Loucy (cell line): Measurements from ENCODE around the gene WWTR1.
A peak's percentile ranks its signal among the peaks of the same experiment; 100 is the strongest.

Experiments used
- H2AFZ ChIP-seq: fragments of 200-600 bp; sonication (generic); 2 replicates; pipeline ENCODE4 v1.6.0; 2016; ENCODE audit warnings: antibody characterized with exemption, mild to moderate bottlenecking, low read length, moderate library complexity
- H3F3A ChIP-seq: fragments of 200-600 bp; 2 replicates; pipeline ENCODE4 v1.6.0; 2016; ENCODE audit warnings: antibody characterized with exemption, low read depth, mild to moderate bottlenecking
- H3K27me3 ChIP-seq: fragments of 200-600 bp; sonication (generic); 2 replicates; pipeline ENCODE4 v1.6.1; 2014; ENCODE audit warnings: low read length, mild to moderate bottlenecking; ENCODE audit not compliant: insufficient read depth, poor library complexity, severe bottlenecking
- H3K36me3 ChIP-seq: fragments of 200-600 bp; sonication (generic); 2 replicates; pipeline ENCODE4 v1.6.1; 2016; ENCODE audit warnings: low read length; ENCODE audit not compliant: insufficient read depth
- H3K4me1 ChIP-seq: fragments of 200-600 bp; sonication (generic); 2 replicates; pipeline ENCODE4 v1.5.1; 2014; ENCODE audit warnings: low read length, mild to moderate bottlenecking; ENCODE audit not compliant: insufficient read depth, poor library complexity, severe bottlenecking
- H3K4me2 ChIP-seq: fragments of 200-600 bp; sonication (generic); 2 replicates; pipeline ENCODE4 v1.6.0; 2014; ENCODE audit warnings: antibody characterized with exemption, low read length, low read depth, mild to moderate bottlenecking; ENCODE audit not compliant: poor library complexity, severe bottlenecking
- H3K4me3 ChIP-seq: fragments of 200-600 bp; sonication (generic); 2 replicates; pipeline ENCODE4 v1.5.1; 2014; ENCODE audit warnings: low read length, mild to moderate bottlenecking, mixed read lengths; ENCODE audit not compliant: poor library complexity, severe bottlenecking
- H3K79me2 ChIP-seq: fragments of 200-600 bp; sonication (generic); 2 replicates; pipeline ENCODE4 v1.6.1; 2014; ENCODE audit warnings: low read length; ENCODE audit not compliant: insufficient read depth
- H3K9ac ChIP-seq: fragments of 200-600 bp; sonication (generic); 2 replicates; pipeline ENCODE4 v1.6.0; 2014; ENCODE audit warnings: mild to moderate bottlenecking, low read depth, low read length, moderate library complexity; ENCODE audit not compliant: poor library complexity, severe bottlenecking
- H3K9me2 ChIP-seq: fragments of 200-600 bp; sonication (generic); replicated peaks from 2 replicates; pipeline ENCODE4 v1.6.1; 2016; ENCODE audit warnings: low read depth, low read length, mixed read lengths
- H3K9me3 ChIP-seq: fragments of 200-600 bp; sonication (generic); 2 replicates; pipeline ENCODE4 v1.6.1; 2014; ENCODE audit warnings: mild to moderate bottlenecking, antibody characterized with exemption, low read length, low read depth; ENCODE audit not compliant: insufficient read depth
- H4K20me1 ChIP-seq: fragments of 200-600 bp; sonication (generic); 2 replicates; pipeline ENCODE4 v1.6.0; 2014; ENCODE audit warnings: antibody characterized with exemption, low read length, mild to moderate bottlenecking; ENCODE audit not compliant: insufficient read depth, poor library complexity, severe bottlenecking
- CTCF ChIP-seq: fragments of 200-600 bp; sonication (generic); conservative IDR thresholded peaks from 2 replicates; pipeline ENCODE4 v1.5.1; 2014; ENCODE audit warnings: mild to moderate bottlenecking, antibody characterized with exemption, low read length
- EZH2phosphoT487 ChIP-seq: fragments of 200-600 bp; IDR thresholded peaks from 2 replicates; pipeline ENCODE4 v1.6.1; 2018; ENCODE audit warnings: antibody characterized with exemption, mild to moderate bottlenecking, moderate library complexity, borderline replicate concordance

The WWTR1 gene

GRCh38 chr3:149658744-149659497, 1.1 kb upstream of the WWTR1 start:
- H3K4me3 ChIP-seq: no peak overlapping the region
- H3F3A ChIP-seq: no peaks in the 10 kb centered on the region
- H3K36me3 ChIP-seq: no peaks in the 10 kb centered on the region
- no peaks in the 10 kb centered on the region for H3K4me1 ChIP-seq
- H3K27me3 ChIP-seq: no peaks in the 10 kb centered on the region
- H3K79me2 ChIP-seq: no peaks in the 10 kb centered on the region
- H3K9ac ChIP-seq: no peak overlapping the region
- H4K20me1 ChIP-seq: no peaks in the 10 kb centered on the region
- TF ChIP-seq EZH2phosphoT487 (no peak), CTCF (no peak)
- no peaks in the 10 kb centered on the region for H3K9me3 ChIP-seq
- no peak overlapping the region for H3K4me2 ChIP-seq
- no peaks in the 10 kb centered on the region for H3K9me2 ChIP-seq
- no peak overlapping the region for H2AFZ ChIP-seq

GRCh38 chr3:149657321-149657925, 402 bp downstream of the WWTR1 start:
- Histone ChIP-seq H3K9ac (no peak overlapping the region), H3K9me3 (no peaks in the 10 kb centered on the region), H3K36me3 (no peaks in the 10 kb centered on the region), H3K27me3 (no peaks in the 10 kb centered on the region), H3F3A (no peaks in the 10 kb centered on the region), H3K4me1 (no peaks in the 10 kb centered on the region), H4K20me1 (no peaks in the 10 kb centered on the region), H2AFZ (no peak overlapping the region), H3K4me3 (no peak overlapping the region), H3K4me2 (no peak overlapping the region), H3K79me2 (no peaks in the 10 kb centered on the region), H3K9me2 (no peaks in the 10 kb centered on the region)
- TF ChIP-seq CTCF (no peak), EZH2phosphoT487 (no peak)

GRCh38 chr3:149655826-149656574, 1.8 kb downstream of the WWTR1 start:
- Histone ChIP-seq H3K36me3 (no peaks in the 10 kb centered on the region), H3K9me3 (no peaks in the 10 kb centered on the region), H3K4me2 (no peak overlapping the region), H3K9me2 (no peaks in the 10 kb centered on the region), H3K9ac (no peak overlapping the region), H3K79me2 (no peaks in the 10 kb centered on the region), H4K20me1 (no peaks in the 10 kb centered on the region), H3F3A (no peaks in the 10 kb centered on the region), H3K27me3 (no peaks in the 10 kb centered on the region), H3K4me1 (no peaks in the 10 kb centered on the region), H3K4me3 (no peak overlapping the region), H2AFZ (0 out of 2 replicates have a peak overlapping the region, but pooled peaks have one; percentile 48)
- no peak for TF ChIP-seq EZH2phosphoT487
- no peak for TF ChIP-seq CTCF
